ENCODE data around the gene RETREG3. TPM values are rescaled to one million over a fixed set of nuclear protein-coding genes. Genes with fewer than 3 reads are reported as not detected.
"Not testable (repeated sequence)": the region's sequence is repeated elsewhere in the genome, so short reads cannot be mapped to it uniquely, and the experiment has no call there.

Gene RETREG3
- total and polyA plus RNA-seq, 10 donors = 20.3 to 87.5 (median 77.1) TPM

DNA sequence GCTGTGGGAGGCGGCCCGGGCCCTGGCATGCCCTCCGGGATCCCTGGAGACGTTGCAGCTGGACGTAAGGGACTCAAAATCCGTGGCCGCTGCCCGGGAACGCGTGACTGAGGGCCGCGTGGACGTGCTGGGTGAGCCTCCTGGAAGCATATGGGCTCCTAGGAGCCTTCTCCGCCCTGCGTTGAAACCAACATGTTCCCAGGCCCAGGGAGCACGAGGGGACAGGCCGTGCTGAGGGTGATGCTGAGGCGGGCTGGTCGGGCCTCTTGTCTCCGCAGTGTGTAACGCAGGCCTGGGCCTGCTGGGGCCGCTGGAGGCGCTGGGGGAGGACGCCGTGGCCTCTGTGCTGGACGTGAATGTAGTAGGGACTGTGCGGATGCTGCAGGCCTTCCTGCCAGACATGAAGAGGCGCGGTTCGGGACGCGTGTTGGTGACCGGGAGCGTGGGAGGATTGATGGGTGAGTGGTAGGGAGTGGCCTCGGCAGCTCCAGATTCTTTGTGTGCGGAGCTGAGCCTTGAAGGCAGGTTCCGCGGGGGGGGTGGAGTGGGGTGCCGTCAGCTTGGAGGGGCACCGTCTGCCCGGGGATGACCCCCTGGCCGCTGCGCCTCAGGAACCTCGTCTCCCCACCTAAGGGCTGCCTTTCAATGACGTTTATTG lies 55.9 kb downstream of the RETREG3 start:
- Histone ChIP-seq H3K4me1 (peaks cover 10 to 51% (median 41%) of the 10 kb centered on the region in 6 donors), H3K4me3 (peak overlapping the region in 7 of 8 donors; percentile 60 to 94 (median 73)), H3K9me3 (no peaks in the 10 kb centered on the region), H3K27me3 (replicated peaks in 1 of 7) (peaks cover 0 to 4% (median 0%) of the 10 kb centered on the region in 7 donors), H3K36me3 (peaks cover 0 to 12% (median 0%) of the 10 kb centered on the region in 6 donors), H3K27ac (peak overlapping the region in 6 of 8 donors; percentile 87 to 98 (median 91))
- DNase-seq = peak; percentile 85
- 80 to 87% (median 84%) methylated on average over 35 to 45 of the region's 45 CpGs for WGBS, 5 donors
- intact Hi-C loops (cut with DNase I; ENCODE audit: low total_unique reads) = no loop called here
- TF ChIP-seq POLR2A (IDR thresholded peaks at IDR 0.05) (no peak), POLR2AphosphoS5 (IDR thresholded peaks at IDR 0.05) (peak in 1 of 3 donors; percentile 40)

DNA sequence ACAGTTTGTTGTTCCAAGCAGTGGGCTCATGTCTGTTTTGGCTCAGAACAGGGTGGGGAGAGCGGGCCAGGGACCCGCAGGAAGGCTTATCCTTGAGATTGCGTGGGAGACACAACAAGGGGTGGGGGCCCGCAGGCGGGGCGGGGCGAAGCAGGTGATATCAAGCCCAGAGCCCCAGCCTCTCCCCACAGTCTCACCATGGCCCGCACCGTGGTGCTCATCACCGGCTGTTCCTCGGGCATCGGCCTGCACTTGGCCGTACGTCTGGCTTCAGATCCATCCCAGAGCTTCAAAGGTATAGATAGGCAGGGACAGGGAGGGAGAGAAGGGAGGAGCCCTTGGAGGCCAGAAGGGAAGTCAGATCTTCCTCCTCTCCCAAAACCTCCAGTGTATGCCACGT lies 56.4 kb downstream of the RETREG3 start, which contains the start of gene HSD17B1:
HSD17B1 (plus strand) TSS at position 188 of the 400 bp plus-strand sequence; CDS start at position 199, 11 bp downstream.
- H3K4me1 ChIP-seq = peaks cover 16 to 56% (median 46%) of the 10 kb centered on the region in 6 donors
- H3K36me3 ChIP-seq = peaks cover 0 to 12% (median 0%) of the 10 kb centered on the region in 6 donors
- intact Hi-C loops (cut with DNase I; ENCODE audit: low total_unique reads); H3K27me3 ChIP-seq (replicated peaks in 1 of 7); DNase-seq; H3K9me3 ChIP-seq: not testable (repeated sequence)
- peak within 1 kb of the TSS in 7 of 8 donors; percentile 87 to 98 (median 91) for H3K27ac ChIP-seq
- H3K4me3 ChIP-seq = peak within 1 kb of the TSS in 7 of 8 donors; percentile 60 to 94 (median 73)
- 87 to 98% (median 94%) methylated on average over 11 to 15 of the region's 15 CpGs for WGBS, 5 donors

- H3K27me3 ChIP-seq (replicated peaks in 1 of 7) = peaks cover 0 to 4% (median 0%) of the 10 kb centered on the region in 7 donors
- H3K4me1 ChIP-seq = peaks cover 9 to 40% (median 32%) of the 10 kb centered on the region in 6 donors
- no peak overlapping the region for H3K27ac ChIP-seq
- 74 to 84% (median 81%) methylated on average over 14 of the region's 14 CpGs for WGBS, 5 donors
- intact Hi-C loops (cut with DNase I; ENCODE audit: low total_unique reads) = no loop called here
- DNase-seq = no peak
- peak overlapping the region in 3 of 8 donors; percentile 39 to 72 (median 51) for H3K4me3 ChIP-seq
- H3K9me3 ChIP-seq = no peaks in the 10 kb centered on the region
- H3K36me3 ChIP-seq = peaks cover 0 to 24% (median 2%) of the 10 kb centered on the region in 6 donors
- TF ChIP-seq, protein P1, sequence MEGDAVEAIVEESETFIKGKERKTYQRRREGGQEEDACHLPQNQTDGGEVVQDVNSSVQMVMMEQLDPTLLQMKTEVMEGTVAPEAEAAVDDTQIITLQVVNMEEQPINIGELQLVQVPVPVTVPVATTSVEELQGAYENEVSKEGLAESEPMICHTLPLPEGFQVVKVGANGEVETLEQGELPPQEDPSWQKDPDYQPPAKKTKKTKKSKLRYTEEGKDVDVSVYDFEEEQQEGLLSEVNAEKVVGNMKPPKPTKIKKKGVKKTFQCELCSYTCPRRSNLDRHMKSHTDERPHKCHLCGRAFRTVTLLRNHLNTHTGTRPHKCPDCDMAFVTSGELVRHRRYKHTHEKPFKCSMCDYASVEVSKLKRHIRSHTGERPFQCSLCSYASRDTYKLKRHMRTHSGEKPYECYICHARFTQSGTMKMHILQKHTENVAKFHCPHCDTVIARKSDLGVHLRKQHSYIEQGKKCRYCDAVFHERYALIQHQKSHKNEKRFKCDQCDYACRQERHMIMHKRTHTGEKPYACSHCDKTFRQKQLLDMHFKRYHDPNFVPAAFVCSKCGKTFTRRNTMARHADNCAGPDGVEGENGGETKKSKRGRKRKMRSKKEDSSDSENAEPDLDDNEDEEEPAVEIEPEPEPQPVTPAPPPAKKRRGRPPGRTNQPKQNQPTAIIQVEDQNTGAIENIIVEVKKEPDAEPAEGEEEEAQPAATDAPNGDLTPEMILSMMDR (IDR thresholded peaks at IDR 0.05 in 8 of 11, conservative IDR thresholded peaks at IDR 0.05 in 3 of 11) = no peak
These were observed 60.0 kb downstream of the RETREG3 start for GRCh38 chr17:42548993-42549755.

DNA sequence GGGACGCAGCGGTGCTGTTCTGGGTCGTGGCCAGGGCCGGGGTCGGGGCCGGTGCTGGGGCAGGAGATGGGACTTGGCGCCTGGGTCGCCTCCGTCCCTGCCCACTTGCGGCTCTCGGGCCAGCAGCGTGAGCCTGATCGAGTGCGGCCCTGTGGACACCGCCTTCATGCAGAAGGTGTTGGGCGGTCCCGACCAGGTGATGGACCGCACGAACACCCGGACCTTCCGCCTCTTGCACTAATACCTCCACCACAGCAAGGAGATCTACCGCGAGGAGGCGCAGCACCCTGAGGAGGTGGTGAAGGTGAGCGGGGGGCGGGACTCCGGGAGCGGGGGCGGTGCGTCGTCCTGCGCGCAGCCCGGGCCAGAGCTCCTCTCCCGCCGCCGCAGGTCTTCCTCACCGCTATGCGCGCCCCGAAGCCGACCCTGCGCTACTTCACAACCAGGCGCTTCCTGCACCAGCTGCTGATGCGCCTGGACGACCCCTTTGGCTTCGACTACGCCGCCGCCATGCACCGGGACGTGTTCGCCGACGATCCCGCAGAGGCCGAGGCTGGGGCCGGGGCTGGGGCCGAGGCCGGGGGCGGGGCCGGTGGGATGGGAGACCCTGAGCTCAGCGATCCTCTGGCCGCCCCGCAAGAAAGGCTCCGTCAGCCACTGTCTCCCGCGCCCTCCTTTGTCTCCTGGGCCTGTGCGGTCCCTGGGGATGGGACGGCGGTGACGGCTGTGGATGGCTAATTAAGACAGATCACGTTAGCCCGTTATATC lies 60.9 kb downstream of the RETREG3 start:
- intact Hi-C loops (cut with DNase I; ENCODE audit: low total_unique reads) = no loop called here
- peaks cover 7 to 31% (median 23%) of the 10 kb centered on the region in 6 donors for H3K4me1 ChIP-seq
- H3K27ac ChIP-seq = peak overlapping the region in 2 of 8 donors; percentile 17 to 48
- peak overlapping the region; percentile 22 to 72 (median 36) for H3K4me3 ChIP-seq
- peak; percentile 94 for DNase-seq
- TF ChIP-seq POLR2A (IDR thresholded peaks at IDR 0.05) (no peak), POLR2AphosphoS5 (IDR thresholded peaks at IDR 0.05) (peak; percentile 70 to 84 (median 75))
- TF ChIP-seq, protein P1 (IDR thresholded peaks at IDR 0.05 in 8 of 11, conservative IDR thresholded peaks at IDR 0.05 in 3 of 11) = peak in 9 of 11 experiments; percentile 20 to 66 (median 53)
- peaks cover 0 to 4% (median 0%) of the 10 kb centered on the region in 7 donors for H3K27me3 ChIP-seq (replicated peaks in 1 of 7)
- no peaks in the 10 kb centered on the region for H3K9me3 ChIP-seq
- WGBS, 5 donors = 18 to 35% (median 21%) methylated on average over 46 to 74 of the region's 74 CpGs
- H3K36me3 ChIP-seq = peaks cover 0 to 31% (median 10%) of the 10 kb centered on the region in 6 donors
